PC-3 (cell line): ENCODE results near the gene COL6A6. TPM values are rescaled to one million over a fixed set of nuclear protein-coding genes. Genes with fewer than 3 reads are reported as not detected.

Source experiments
- ATAC-seq: fragments of 200-7000 bp; cut with Tn5 transposase; 2 replicates; pipeline ENCODE4 v1.9.1; 2020; ENCODE audit warnings: mild to moderate bottlenecking, moderate library complexity
- BruUV-seq: library from RNA; stranded (reverse); fragments of 400-500 nt; replicated peaks from 2 replicates; lab custom pipeline; 2021; lab: Mats Ljungman, UMichigan
- CTCF ChIA-PET: fragments of 300-600 bp; sonication (Branson Sonifier 250); formaldehyde crosslinking; loops from one replicate; lab custom pipeline; 2022; ENCODE audit warnings: antibody characterized with exemption; lab: Charles Lee
- POLR2A ChIA-PET: fragments of 300-600 bp; sonication (Branson Sonifier 250); formaldehyde crosslinking; loops from one replicate; lab custom pipeline; 2022; ENCODE audit warnings: antibody characterized with exemption; ENCODE audit not compliant: unreplicated experiment; lab: Charles Lee
- DNase-seq: peaks from one replicate; pipeline ENCODE4 v3.0.0-alpha.2; 2015
- H2AFZ ChIP-seq: fragments of 300-600 bp; sonication (generic); 2 replicates; pipeline ENCODE4 v1.6.0; 2016; ENCODE audit warnings: antibody characterized with exemption, low read length
- H3F3A ChIP-seq: fragments of 300-600 bp; sonication (generic); one replicate; pipeline ENCODE4 v1.6.0; 2017; ENCODE audit warnings: antibody characterized with exemption, low read length, control low read depth, mild to moderate bottlenecking; ENCODE audit not compliant: unreplicated experiment
- H3K27ac ChIP-seq: fragments of 300-600 bp; sonication (generic); 2 replicates; pipeline ENCODE4 v1.5.1; 2016; ENCODE audit warnings: mild to moderate bottlenecking, low read length
- H3K27me3 ChIP-seq: fragments of 300-600 bp; sonication (generic); 2 replicates; pipeline ENCODE4 v1.6.1; 2016; ENCODE audit warnings: low read length, mixed read lengths
- H3K36me3 ChIP-seq: fragments of 300-600 bp; sonication (generic); 2 replicates; pipeline ENCODE4 v1.6.1; 2016; ENCODE audit warnings: low read depth, mixed run types, low read length, mixed read lengths
- H3K4me1 ChIP-seq: fragments of 300-600 bp; sonication (generic); 2 replicates; pipeline ENCODE4 v1.5.1; 2016; ENCODE audit warnings: low read length; ENCODE audit not compliant: insufficient read depth
- H3K4me2 ChIP-seq: fragments of 300-600 bp; sonication (generic); 2 replicates; pipeline ENCODE4 v1.6.0; 2016; ENCODE audit warnings: low read length
- H3K4me3 ChIP-seq: fragments of 300-600 bp; sonication (generic); 2 replicates; pipeline ENCODE4 v1.5.1; 2016; ENCODE audit warnings: mild to moderate bottlenecking, low read length, mixed read lengths
- H3K79me2 ChIP-seq: fragments of 300-600 bp; sonication (generic); 2 replicates; pipeline ENCODE4 v1.6.1; 2017; ENCODE audit warnings: low read length, mixed read lengths
- H3K9ac ChIP-seq: fragments of 300-600 bp; sonication (generic); 2 replicates; pipeline ENCODE4 v1.6.0; 2016; ENCODE audit warnings: mild to moderate bottlenecking, low read length
- H3K9me2 ChIP-seq: fragments of 300-600 bp; sonication (generic); replicated peaks from 2 replicates; pipeline ENCODE4 v1.6.1; 2016; ENCODE audit warnings: mixed run types, low read length, mixed read lengths
- H3K9me3 ChIP-seq: fragments of 300-600 bp; sonication (generic); 2 replicates; pipeline ENCODE4 v1.6.1; 2016; ENCODE audit warnings: low read length, mixed read lengths
- H4K20me1 ChIP-seq: fragments of 300-600 bp; sonication (generic); 2 replicates; pipeline ENCODE4 v1.6.1; 2016; ENCODE audit warnings: low read length, mixed read lengths
- CTCF ChIP-seq: fragments of 300-600 bp; sonication (generic); conservative IDR thresholded peaks from 2 replicates; pipeline ENCODE4 v1.5.1; 2017; ENCODE audit warnings: antibody characterized with exemption, low read depth, mild to moderate bottlenecking, low read length
- EZH2 ChIP-seq: fragments of 300-600 bp; sonication (generic); IDR thresholded peaks from one replicate; pipeline ENCODE4 v1.6.1; 2017; ENCODE audit warnings: antibody characterized with exemption, mild to moderate bottlenecking, low read length; ENCODE audit not compliant: unreplicated experiment
- EZH2phosphoT487 ChIP-seq: fragments of 300-600 bp; sonication (generic); IDR thresholded peaks from 2 replicates; pipeline ENCODE4 v1.6.1; 2018; ENCODE audit warnings: mild to moderate bottlenecking, antibody characterized with exemption, low read length, borderline replicate concordance
- intact Hi-C: fragments of 100-400 bp; cut with micrococcal nuclease; formaldehyde crosslinking; loops from 2 replicates; pipeline ENCODE4 v1.9.0; 2023
- total RNA-seq: library from RNA; depleted of rRNA; stranded (reverse); fragments of >200 nt; gene quantifications from 2 replicates; pipeline ENCODE4 v1.2.3, GENCODE V29; 2014; rRNA removed

The COL6A6 gene
- total RNA-seq, 1 experiment from 2014 or later: not detected

DNA sequence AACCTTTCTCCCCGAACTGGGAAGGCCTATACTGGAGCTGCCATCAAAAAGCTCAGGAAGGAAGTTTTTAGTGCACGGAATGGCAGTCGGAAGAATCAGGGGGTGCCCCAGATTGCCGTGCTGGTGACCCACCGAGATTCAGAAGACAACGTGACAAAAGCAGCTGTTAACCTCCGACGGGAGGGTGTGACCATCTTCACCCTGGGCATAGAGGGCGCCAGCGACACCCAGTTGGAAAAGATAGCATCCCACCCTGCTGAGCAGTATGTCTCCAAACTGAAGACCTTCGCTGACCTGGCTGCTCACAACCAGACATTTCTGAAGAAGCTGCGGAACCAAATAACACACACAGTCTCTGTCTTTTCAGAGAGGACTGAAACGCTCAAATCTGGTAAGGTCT, 48.2 kb downstream of the COL6A6 start:
- Histone ChIP-seq H3K36me3 (no peaks in the 10 kb centered on the region), H3K79me2 (no peaks in the 10 kb centered on the region), H3K27me3 (peaks cover 89% of the 10 kb centered on the region), H3F3A (no peaks in the 10 kb centered on the region), H2AFZ (no peak overlapping the region), H3K4me1 (no peaks in the 10 kb centered on the region), H3K27ac (no peak overlapping the region), H3K4me2 (no peak overlapping the region), H3K4me3 (no peak overlapping the region), H4K20me1 (no peaks in the 10 kb centered on the region), H3K9me3 (no peaks in the 10 kb centered on the region), H3K9me2 (no peaks in the 10 kb centered on the region), H3K9ac (no peak overlapping the region)
- TF ChIP-seq EZH2 (no peak), CTCF (no peak), EZH2phosphoT487 (no peak)
- intact Hi-C loops: no loop called here
- POLR2A ChIA-PET: no interaction called here
- ATAC-seq: no peak
- CTCF ChIA-PET: no interaction called here
- BruUV-seq: no TSS peak
- no peak for DNase-seq

Other genes starting within 250 kb of the COL6A6 start
- not detected in 2 replicates for gene COL6A5, start 171.5 kb upstream of the COL6A6 start, total RNA-seq
- 21.5 and 21.9 TPM in 2 replicates for gene PIK3R4, start 229.7 kb downstream of the COL6A6 start, total RNA-seq